NCI-H2107 treated with DMSO at 0.1 percent for 48 hours (cell line): ENCODE results near the gene ATP2C2.

Source experiments
- DNase-seq: peaks from one replicate; lab custom pipeline; 2025; ENCODE audit not compliant: unreplicated experiment; lab: John Stamatoyannopoulos, UW

ATP2C2 gene

GRCh38 chr16:84508502-84508901 lies 140.2 kb downstream of the ATP2C2 start:
- no peak for DNase-seq

GRCh38 chr16:84509032-84509950 lies 141.0 kb downstream of the ATP2C2 start:
- no peak for DNase-seq

GRCh38 chr16:84511180-84511800 lies 143.0 kb downstream of the ATP2C2 start:
- peak; percentile 90 for DNase-seq

GRCh38 chr16:84511831-84512230 lies 143.5 kb downstream of the ATP2C2 start:
- DNase-seq = no peak

GRCh38 chr16:84513123-84513522 lies 144.8 kb downstream of the ATP2C2 start:
- DNase-seq = no peak

GRCh38 chr16:84513666-84514065 lies 145.3 kb downstream of the ATP2C2 start:
- DNase-seq = no peak
